Measurements from ENCODE around the gene GALNT1.

GRCh38 chr18:35717182-35717581, 135.6 kb downstream of the GALNT1 start:
- TF ChIP-seq EZH2 (IDR thresholded peaks at IDR 0.05; ENCODE audit: borderline replicate concordance, insufficient read depth, low read depth, low read length, poor library complexity, severe bottlenecking) (no peak), CTCF (IDR thresholded peaks at IDR 0.05) (no peak)
